GOT3 (cell line): Measurements from ENCODE around the gene EPS15.

Experiments used
- DNase-seq: peaks from one replicate; lab custom pipeline; 2025; ENCODE audit warnings: mixed read lengths; lab: John Stamatoyannopoulos, UW

Gene EPS15

DNA sequence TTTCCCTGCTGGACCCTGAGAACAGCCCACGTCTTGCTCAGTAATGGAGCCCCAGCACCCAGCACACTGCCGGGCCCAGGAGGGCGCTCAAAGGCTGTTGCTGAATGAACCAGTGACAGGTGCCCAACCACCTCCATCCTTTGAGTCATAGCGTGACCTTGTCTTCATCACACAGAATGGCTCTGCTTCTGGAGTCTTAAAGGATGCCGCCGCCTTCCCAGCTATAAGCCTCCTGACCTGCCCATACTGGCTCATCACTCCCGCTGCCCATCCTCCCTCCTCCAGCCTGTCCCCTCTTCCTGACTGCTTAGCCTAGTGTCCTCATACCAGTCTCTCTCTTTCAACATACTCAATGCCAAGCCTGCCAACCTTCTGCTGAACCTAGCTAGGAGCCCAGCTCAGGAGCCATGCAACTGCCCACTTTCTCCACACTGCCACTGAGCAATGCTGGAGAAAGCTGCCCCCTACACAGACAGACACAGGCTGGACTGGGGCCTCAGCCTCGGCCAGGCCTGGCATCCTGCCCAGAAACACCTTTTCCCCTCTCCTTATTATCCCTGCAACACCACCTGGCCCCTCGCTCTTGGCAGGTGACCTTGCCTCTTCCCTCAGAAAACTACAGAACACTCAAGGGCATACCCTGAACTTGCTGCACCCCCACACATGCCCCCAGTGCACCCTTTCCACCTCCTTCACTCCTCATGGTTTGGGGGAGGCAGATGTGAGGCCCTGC lies 202.8 kb downstream of the EPS15 start:
- no peak for DNase-seq

DNA sequence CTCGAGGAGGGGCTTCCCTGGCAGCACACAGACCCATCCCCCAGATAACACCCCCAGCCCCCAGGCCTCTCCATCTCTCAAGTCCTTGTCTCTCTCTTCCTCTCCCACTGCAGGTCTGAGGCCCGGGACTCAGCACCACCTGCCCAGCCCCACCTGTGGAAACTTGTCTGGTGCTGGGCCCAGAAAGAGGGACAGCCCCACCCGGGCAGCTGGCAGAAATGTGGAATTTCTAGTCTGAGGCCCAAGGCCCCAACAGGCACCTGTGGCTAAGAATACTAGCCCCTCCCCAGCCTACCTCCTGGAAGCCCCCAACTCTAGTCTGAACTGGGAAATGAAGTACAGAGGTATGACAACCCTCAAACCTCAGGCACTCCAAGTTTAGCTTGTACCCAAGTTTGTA lies 204.1 kb downstream of the EPS15 start:
- no peak for DNase-seq

DNA sequence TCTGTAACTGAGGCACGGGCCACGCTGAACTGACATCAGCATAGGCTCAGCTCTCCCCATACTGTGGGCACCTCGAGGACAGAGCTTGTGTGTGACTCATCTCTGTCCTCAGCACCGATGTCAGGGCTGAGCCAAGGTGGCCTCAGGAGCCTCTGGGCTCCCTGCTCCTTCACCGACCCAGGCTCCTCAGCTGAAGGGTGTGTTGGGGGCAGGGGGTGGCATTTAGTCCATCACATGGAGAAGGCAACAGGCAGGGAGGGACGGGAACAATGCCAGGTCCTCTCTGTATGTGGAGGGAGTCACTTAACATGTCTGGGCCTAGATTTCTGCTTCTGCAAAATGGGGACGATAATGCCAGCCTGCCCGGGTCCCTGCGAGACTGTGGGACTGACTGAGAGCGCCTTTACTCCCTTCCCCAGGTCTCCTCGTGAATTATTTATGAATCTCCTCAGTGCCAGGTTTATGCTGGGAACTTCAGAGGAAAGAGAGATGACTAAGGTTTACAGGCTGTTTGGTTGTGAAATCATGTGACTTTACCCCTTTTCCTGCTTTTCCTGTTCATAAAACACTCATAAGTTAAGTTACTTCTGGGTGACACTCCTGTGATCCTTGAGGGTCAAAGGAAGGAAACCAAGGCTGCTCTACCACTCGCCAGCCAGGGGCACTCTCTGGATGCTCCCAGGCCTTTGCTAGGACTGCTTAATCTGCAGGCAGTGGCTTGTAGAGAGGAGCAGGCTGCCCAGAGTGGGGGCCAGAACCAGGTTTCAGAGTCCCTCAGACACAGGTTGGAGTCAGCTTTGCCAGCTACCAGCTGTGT lies 204.9 kb downstream of the EPS15 start:
- DNase-seq, result no peak

DNA sequence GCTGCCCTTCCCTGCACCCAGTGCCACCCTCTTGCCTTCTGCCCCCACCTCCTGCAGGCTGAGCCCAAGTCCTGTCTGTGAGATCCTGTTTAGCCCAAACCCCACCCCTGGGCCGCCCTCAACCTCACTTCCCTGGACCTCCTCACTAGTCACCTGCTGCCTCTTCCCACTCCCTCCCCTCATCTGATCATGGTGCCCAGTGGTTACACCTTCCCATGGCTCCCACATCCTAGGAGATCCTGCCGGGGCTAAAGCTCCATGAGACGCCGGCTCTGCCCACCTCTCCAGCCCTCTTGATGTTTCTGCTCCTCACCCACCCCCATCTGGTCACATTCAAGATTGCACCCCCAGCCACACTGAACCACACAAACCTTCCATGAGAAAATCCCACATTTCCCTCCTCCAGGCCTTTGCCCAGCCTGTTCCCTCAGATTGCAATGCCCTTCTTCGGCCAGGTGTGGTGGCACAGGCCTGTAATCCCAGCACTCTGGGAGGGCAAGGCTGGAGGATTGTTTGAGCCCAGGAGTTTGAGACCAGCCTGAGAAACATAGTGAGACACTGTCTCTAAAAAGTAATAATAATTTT lies 205.7 kb downstream of the EPS15 start:
- no peak for DNase-seq

DNA sequence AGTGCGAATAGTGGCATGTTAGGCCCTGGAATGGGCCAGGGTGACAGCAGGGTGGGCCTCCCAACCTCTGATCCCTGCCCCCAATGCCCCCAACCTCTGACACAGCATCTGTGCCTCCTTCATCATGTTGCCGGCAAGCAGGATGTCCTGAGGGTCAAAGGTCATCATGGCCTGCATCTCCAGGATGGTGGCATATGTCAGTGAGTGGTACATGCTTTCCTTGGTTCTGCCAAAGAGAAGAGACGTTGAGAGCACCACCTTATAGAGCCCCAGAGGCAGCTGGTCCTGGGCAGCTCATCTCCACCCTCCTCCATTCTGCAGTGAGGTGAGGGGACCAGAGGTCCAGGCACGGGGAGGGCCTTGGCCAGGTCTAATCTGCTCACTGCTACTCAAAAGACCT lies 206.3 kb downstream of the EPS15 start:
- DNase-seq, result no peak

DNA sequence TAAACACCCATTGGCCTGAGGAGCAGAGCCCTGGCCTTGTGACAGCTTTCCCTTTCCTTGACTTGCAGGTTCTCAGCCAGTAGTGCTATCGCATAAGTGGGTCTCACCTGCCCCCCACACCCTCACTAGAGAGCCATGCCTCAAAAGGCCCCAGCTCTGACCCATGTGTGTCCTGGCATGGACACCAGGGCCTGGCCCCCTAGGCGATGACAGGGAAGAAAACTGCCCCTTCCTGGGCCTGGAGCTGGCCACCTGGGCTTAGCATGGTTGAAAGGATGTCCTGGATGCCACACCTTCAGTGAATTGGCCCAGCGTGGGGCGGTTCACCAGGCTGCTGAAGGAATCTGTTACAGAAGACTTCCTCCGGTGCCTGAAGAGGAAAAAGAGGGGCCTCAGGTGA lies 207.2 kb downstream of the EPS15 start:
- DNase-seq, result no peak

DNA sequence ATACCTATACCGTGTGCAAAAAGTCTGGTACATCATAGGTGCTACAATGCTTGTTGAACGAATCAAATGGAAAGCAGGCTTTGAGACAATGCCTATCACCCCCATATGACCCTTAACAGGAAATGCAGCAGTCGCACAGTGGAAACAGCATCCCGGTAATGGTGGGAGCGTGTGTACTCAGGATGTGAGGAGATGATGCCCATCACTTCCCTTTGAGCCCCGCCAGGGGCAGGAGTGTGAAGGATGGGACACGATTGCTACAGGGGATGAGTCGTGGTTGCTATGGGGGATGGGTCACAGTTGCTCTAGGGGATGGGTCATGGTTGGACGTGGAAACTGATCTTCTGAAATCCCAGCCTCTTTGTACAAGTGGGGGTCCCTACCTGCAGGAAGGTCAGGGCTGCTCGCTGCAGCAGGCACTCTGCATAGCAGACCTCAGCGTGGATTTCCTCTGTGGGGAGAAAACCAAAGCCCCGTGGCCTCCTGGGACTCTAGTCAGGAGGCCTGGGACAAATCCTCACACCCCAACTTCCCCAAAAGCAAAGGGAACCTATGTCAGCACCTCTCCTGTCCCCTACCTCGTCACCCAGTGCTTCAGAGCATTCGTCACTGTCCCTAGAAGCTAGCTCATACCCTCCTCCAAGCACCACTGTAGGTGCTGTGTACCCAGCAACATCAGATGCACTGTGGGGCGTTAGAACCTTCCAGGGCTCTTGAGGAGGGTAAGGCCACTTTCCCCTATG lies 208.0 kb downstream of the EPS15 start:
- no peak for DNase-seq

DNA sequence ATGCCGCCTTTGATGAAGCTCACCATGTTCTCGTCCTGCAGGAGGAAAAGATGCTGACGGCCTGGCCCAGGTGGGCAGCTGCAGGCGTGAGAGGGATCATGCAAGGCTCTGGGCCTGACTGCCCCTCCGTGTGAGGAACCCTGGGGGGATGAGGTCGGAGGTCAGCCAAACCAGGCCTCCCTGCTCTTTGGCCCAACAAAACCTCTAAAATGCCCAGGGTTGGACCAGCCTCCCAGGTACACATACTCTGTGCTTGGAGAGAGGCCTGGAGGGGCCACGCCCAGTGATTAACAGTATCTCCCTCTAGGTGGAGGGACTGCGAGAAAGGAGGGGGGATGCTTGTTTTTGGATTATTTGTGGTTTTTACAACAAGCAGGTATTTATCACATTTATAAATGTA lies 209.8 kb downstream of the EPS15 start:
- no peak for DNase-seq

DNA sequence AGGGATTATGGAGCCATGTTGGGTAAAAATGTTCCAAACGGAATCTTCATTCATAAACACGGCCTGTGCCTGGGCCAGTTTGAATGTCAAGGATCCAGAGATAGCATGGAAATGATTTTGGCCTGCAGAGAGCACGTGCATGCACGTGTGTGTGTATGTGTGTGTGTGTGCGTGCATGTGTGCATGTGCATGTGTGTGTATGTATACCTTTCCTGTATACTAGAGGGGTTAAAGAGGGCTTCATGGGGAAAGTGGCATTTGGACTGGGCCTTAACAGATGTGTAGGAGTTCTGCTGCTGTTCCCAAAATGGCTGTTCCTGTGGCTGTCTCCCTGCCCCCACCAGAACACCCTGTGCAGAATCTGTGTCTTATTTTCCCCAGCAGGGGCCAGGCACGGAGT lies 210.4 kb downstream of the EPS15 start:
- DNase-seq, result no peak

DNA sequence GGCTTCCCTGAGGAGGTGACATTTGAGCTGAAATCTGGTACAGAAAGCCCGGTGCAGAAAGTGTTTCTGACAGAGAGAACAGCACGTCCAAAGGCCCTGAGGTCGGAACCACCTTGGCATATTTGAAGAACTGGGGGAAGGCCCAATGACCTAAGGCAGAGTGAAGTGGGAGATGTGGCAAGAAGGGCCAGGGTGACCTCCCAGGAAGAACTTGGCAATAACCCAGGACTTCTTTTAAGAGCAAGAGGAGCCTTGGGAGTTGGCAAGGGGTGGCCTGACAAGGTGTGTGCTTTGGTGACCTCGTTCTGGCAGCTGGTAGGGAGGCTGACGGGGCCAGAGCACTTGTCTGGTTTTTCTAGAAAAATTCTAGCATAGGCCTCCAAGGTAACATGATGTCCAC lies 212.1 kb downstream of the EPS15 start:
- DNase-seq, result no peak

DNA sequence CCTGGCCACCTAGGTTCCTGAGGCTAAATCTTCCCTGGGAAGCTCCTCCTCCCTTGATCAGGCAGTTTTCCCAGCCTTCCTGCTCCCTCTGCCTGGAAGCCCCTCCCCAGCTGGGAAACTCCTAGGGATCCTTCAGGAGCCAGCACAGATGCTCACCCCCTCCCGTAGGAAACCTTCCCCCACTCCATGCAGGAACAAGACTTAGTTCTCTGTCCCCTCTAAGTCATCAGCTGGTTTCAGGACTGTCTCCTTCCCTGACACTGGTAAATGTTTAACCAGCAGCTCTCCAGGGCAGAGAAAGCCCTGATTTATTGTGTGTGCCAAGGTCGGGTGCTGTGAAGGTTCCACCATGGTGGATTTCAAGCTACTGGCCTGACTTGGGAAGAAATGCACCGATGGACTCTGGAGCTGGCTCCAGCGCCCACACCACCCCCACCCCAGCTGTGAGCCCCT lies 213.7 kb downstream of the EPS15 start:
- no peak for DNase-seq

DNA sequence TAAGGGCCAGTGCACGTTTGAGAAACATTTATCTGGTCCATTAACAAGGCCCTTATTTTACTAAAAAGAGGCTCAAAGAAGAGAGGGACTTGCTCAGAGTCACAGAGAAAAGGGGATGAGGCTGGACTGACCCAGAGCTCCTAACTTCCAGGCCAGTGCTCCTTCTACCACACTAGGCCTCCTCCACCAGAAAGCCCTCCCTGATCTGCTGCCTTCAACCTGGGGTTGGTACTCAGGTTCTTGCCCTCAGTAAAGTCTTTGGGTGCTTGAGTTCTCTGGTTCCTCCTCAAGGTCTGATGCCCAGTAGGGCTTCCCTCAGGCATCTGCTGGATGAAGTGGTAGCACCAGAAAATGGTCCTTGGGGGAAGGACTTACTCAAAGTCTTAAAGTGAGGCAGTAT lies 214.7 kb downstream of the EPS15 start:
- no peak for DNase-seq
